Measurements from ENCODE around the gene GLB1L2.

- TF ChIP-seq CTCF (IDR thresholded peaks at IDR 0.05; ENCODE audit: borderline replicate concordance, extremely low read depth, low read length, poor library complexity, severe bottlenecking), result no peak
- TF ChIP-seq EZH2 (IDR thresholded peaks at IDR 0.05; ENCODE audit: borderline replicate concordance, low read depth, low read length, severe bottlenecking), result no peak
Measured at GRCh38 chr11:134363161-134363560, 31.4 kb downstream of the GLB1L2 start.

Data from DND-41 (cell line).